Ishikawa (cell line): ENCODE data around the gene SLC2A4.

Experiments
- EP300 ChIP-seq: IDR thresholded peaks from 2 replicates; pipeline ENCODE4 v1.6.1; 2012; ENCODE audit warnings: borderline replicate concordance
- FOXM1 ChIP-seq: IDR thresholded peaks from 2 replicates; pipeline ENCODE4 v1.6.1; 2012; ENCODE audit warnings: low read depth, borderline replicate concordance
- NFIC ChIP-seq: IDR thresholded peaks from 2 replicates; pipeline ENCODE4 v1.6.1; 2012
- RAD21 ChIP-seq: IDR thresholded peaks from 2 replicates; pipeline ENCODE4 v1.6.1; 2012; ENCODE audit warnings: low read depth
- TAF1 ChIP-seq: IDR thresholded peaks from 2 replicates; pipeline ENCODE4 v1.6.1; 2012; ENCODE audit warnings: low read depth, mild to moderate bottlenecking
- TEAD4 ChIP-seq: IDR thresholded peaks from 2 replicates; pipeline ENCODE4 v1.6.1; 2012
- YY1 ChIP-seq: IDR thresholded peaks from 2 replicates; pipeline ENCODE4 v1.6.1; 2012; ENCODE audit warnings: low read depth
- ZBTB7A ChIP-seq: IDR thresholded peaks from 2 replicates; pipeline ENCODE4 v1.6.1; 2012; ENCODE audit warnings: low read depth
- TF ChIP-seq, protein P1 (sequence below): IDR thresholded peaks from 2 replicates; pipeline ENCODE4 v1.6.1; 2012; ENCODE audit warnings: low read depth, mild to moderate bottlenecking
- TF ChIP-seq, protein P2 (sequence below): IDR thresholded peaks from 2 replicates; pipeline ENCODE4 v1.6.1; 2012

DNA sequence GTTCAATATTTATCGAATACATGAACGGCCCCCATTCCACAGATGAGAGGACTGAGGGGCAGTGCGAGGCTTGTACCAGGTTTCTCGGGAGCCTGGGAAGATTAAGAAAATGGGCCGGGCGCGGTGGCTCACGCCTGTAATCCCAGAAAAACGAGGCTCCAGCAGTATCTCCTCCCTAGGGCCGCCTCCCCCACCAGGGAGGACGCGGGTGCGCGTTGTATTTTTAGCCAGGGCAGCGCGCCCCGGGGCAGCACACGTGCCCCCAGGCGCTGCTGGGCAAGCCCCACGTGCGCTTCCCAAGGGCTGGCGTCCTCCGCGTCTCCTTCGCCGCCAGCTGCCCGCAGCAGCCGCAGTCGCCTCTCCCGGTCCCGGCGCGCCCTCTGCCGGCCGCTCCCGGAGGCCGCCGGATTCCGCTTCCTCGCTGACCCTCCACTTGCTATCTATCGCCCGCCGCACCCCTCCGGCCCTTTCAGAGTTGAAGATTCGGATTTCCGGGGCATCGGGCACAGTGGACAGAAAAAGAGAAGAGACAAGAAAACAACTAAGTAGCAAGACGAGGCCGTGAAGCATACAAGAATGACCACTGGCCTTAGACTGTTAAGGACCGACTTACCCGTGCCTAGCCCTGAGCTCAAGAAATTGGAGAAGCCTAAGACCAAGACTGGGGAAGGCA lies 14.8 kb downstream of the SLC2A4 start:
- TF ChIP-seq TAF1 (no peak), TEAD4 (no peak; the same call in 1 of the 2 replicates), ZBTB7A (peak; percentile 39; the same call in 1 of the 2 replicates), FOXM1 (no peak), RAD21 (peak; percentile 92), EP300 (no peak), YY1 (no peak), NFIC (no peak)
- TF ChIP-seq, protein P1, sequence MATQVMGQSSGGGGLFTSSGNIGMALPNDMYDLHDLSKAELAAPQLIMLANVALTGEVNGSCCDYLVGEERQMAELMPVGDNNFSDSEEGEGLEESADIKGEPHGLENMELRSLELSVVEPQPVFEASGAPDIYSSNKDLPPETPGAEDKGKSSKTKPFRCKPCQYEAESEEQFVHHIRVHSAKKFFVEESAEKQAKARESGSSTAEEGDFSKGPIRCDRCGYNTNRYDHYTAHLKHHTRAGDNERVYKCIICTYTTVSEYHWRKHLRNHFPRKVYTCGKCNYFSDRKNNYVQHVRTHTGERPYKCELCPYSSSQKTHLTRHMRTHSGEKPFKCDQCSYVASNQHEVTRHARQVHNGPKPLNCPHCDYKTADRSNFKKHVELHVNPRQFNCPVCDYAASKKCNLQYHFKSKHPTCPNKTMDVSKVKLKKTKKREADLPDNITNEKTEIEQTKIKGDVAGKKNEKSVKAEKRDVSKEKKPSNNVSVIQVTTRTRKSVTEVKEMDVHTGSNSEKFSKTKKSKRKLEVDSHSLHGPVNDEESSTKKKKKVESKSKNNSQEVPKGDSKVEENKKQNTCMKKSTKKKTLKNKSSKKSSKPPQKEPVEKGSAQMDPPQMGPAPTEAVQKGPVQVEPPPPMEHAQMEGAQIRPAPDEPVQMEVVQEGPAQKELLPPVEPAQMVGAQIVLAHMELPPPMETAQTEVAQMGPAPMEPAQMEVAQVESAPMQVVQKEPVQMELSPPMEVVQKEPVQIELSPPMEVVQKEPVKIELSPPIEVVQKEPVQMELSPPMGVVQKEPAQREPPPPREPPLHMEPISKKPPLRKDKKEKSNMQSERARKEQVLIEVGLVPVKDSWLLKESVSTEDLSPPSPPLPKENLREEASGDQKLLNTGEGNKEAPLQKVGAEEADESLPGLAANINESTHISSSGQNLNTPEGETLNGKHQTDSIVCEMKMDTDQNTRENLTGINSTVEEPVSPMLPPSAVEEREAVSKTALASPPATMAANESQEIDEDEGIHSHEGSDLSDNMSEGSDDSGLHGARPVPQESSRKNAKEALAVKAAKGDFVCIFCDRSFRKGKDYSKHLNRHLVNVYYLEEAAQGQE = no peak
- TF ChIP-seq, protein P2, sequence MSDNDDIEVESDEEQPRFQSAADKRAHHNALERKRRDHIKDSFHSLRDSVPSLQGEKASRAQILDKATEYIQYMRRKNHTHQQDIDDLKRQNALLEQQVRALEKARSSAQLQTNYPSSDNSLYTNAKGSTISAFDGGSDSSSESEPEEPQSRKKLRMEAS = peak; percentile 96
